ENCODE data around the gene ZNF282.
"Not testable (repeated sequence)": the region's sequence is repeated elsewhere in the genome, so short reads cannot be mapped to it uniquely, and the experiment has no call there.

ZNF282 gene

GRCh38 chr7:149257146-149257545, 61.8 kb downstream of the ZNF282 start:
- DNase-seq (ENCODE audit: low read depth): no peak

GRCh38 chr7:149261316-149261828, 66.0 kb downstream of the ZNF282 start:
- peak; percentile 21 for DNase-seq (ENCODE audit: low read depth)

GRCh38 chr7:149261829-149262617, 66.7 kb downstream of the ZNF282 start, which contains the start of gene ZNF783:
Gene ZNF783, plus strand, starts transcription at chr7:149262196. Its CDS starts 138 bp downstream, at chr7:149262334.
- peak; percentile 49 for DNase-seq (ENCODE audit: low read depth)

- DNase-seq (ENCODE audit: low read depth): no peak
Observed at GRCh38 chr7:149266451-149266850, 71.1 kb downstream of the ZNF282 start.

GRCh38 chr7:149267733-149268132, 72.4 kb downstream of the ZNF282 start:
- no peak for DNase-seq (ENCODE audit: low read depth)

GRCh38 chr7:149274424-149274823, 79.1 kb downstream of the ZNF282 start:
- not testable (repeated sequence) for DNase-seq (ENCODE audit: low read depth)
